HCT116 (cell line): ENCODE data around the gene MTA3. TPM values are rescaled to one million over a fixed set of nuclear protein-coding genes. Genes with fewer than 3 reads are reported as not detected.
A peak's percentile ranks its signal among the peaks of the same experiment; 100 is the strongest.

Source experiments
- ATAC-seq: fragments of 200-7000 bp; cut with Tn5 transposase; 2 replicates; pipeline ENCODE4 v1.9.1; 2020; ENCODE audit warnings: mild to moderate bottlenecking, moderate library complexity
- BruUV-seq: library from RNA; stranded (reverse); fragments of 400-500 nt; replicated peaks from 2 replicates; lab custom pipeline; 2021; lab: Mats Ljungman, UMichigan
- CTCF ChIA-PET: fragments of 300-600 bp; sonication (Branson Sonifier 250); formaldehyde crosslinking; loops from one replicate; lab custom pipeline; 2021; ENCODE audit warnings: antibody characterized with exemption; lab: Charles Lee
- POLR2A ChIA-PET: fragments of 300-600, 350-600 bp; sonication (Branson Sonifier 250); formaldehyde crosslinking; loops from one replicate; lab custom pipeline; 2021; ENCODE audit warnings: antibody characterized with exemption; lab: Charles Lee
- RAD21 ChIA-PET, 2 experiments: fragments of 300-600 bp; sonication (Branson Sonifier 250); formaldehyde crosslinking; loops; one replicate each; lab custom pipeline; 2023; ENCODE audit warnings: low total read pairs in 2 of 2; ENCODE audit not compliant: uncharacterized antibody in 2 of 2, unreplicated experiment in 2 of 2, low non-redundant PET in 1 of 2; lab: Charles Lee
- DNase-seq: peaks from one replicate; pipeline ENCODE4 v3.0.0-alpha.2; 2010; ENCODE audit warnings: low read depth, low spot score
- H2AFZ ChIP-seq: fragments of 200-600 bp; shearing (Covaris generic), sonication (generic); 2 replicates; pipeline ENCODE4 v1.6.1; 2017; ENCODE audit warnings: low read depth, mixed run types, mixed read lengths, antibody characterized with exemption, low read length; ENCODE audit not compliant: poor library complexity, severe bottlenecking
- H3K27ac ChIP-seq: 2 replicates; pipeline ENCODE4 v1.5.1; 2012; ENCODE audit warnings: low read depth, low read length
- H3K27me3 ChIP-seq: fragments of 200-600 bp; sonication (generic); 2 replicates; pipeline ENCODE4 v1.6.1; 2016; ENCODE audit warnings: mixed run types, low read length, mixed read lengths; ENCODE audit not compliant: insufficient read depth
- H3K36me3 ChIP-seq, 2 experiments: fragments of 200-500 bp in 1 of 2; fragments of 200-600 bp in 1 of 2; sonication (Bioruptor generic) in 1 of 2; sonication (generic) in 1 of 2; 2 replicates each; pipeline versions ENCODE4 v1.5.1 to v1.6.1; 2014 to 2016; ENCODE audit warnings: low read length in 2 of 2, inconsistent platforms in 1 of 2, mixed read lengths in 1 of 2, mixed run types in 1 of 2; ENCODE audit not compliant: insufficient read depth in 2 of 2, control insufficient read depth in 1 of 2
- H3K4me1 ChIP-seq, 2 experiments: fragments of 200-600 bp in 1 of 2; sonication (generic) in 1 of 2; 2 replicates each; pipeline versions ENCODE4 v1.5.1 to v1.6.1; 2012 to 2017; ENCODE audit warnings: low read length in 2 of 2, inconsistent platforms in 1 of 2, mild to moderate bottlenecking in 1 of 2, mixed read lengths in 1 of 2, mixed run types in 1 of 2, moderate library complexity in 1 of 2; ENCODE audit not compliant: insufficient read depth in 2 of 2, control insufficient read depth in 1 of 2
- H3K4me2 ChIP-seq: fragments of 200-600 bp; sonication (generic); 2 replicates; pipeline ENCODE4 v1.6.1; 2017; ENCODE audit warnings: mixed run types, low read length, mixed read lengths
- H3K4me3 ChIP-seq, 2 experiments: fragments of 200-600 bp in 1 of 2; sonication (generic) in 1 of 2; replicated peaks in 1 of 2; 2 replicates each; pipeline ENCODE4 v1.5.1; 2011 to 2016; ENCODE audit warnings: low read length in 2 of 2, control low read depth in 1 of 2, low read depth in 1 of 2, mild to moderate bottlenecking in 1 of 2, mixed read lengths in 1 of 2, mixed run types in 1 of 2
- H3K79me2 ChIP-seq: fragments of 200-600 bp; sonication (generic); 2 replicates; pipeline ENCODE4 v1.6.1; 2017; ENCODE audit warnings: mild to moderate bottlenecking, mixed run types, low read length, moderate library complexity, mixed read lengths; ENCODE audit not compliant: insufficient read depth
- H3K9ac ChIP-seq: fragments of 200-600 bp; sonication (generic); 2 replicates; pipeline ENCODE4 v1.6.1; 2016; ENCODE audit warnings: low read length, mixed read lengths
- H3K9me2 ChIP-seq: fragments of 200-600 bp; sonication (generic), shearing (Covaris generic); 2 replicates; pipeline ENCODE4 v1.6.1; 2017; ENCODE audit warnings: mixed run types, mild to moderate bottlenecking, moderate library complexity; ENCODE audit not compliant: insufficient read depth
- H3K9me3 ChIP-seq, 2 experiments: fragments of 200-500 bp in 1 of 2; fragments of 200-600 bp in 1 of 2; sonication (Bioruptor generic) in 1 of 2; sonication (generic) in 1 of 2; 2 replicates each; pipeline ENCODE4 v1.6.1; 2014 to 2017; ENCODE audit warnings: low read length in 2 of 2, mixed read lengths in 2 of 2, inconsistent platforms in 1 of 2, low read depth in 1 of 2, mild to moderate bottlenecking in 1 of 2, mixed run types in 1 of 2, moderate library complexity in 1 of 2; ENCODE audit not compliant: control insufficient read depth in 1 of 2, insufficient read depth in 1 of 2
- H4K20me1 ChIP-seq: fragments of 200-600 bp; sonication (generic), shearing (Covaris generic); 2 replicates; pipeline ENCODE4 v1.6.1; 2017; ENCODE audit warnings: mixed run types, mild to moderate bottlenecking, moderate library complexity; ENCODE audit not compliant: insufficient read depth
- CBX3 ChIP-seq: IDR thresholded peaks from 2 replicates; pipeline ENCODE4 v1.6.1; 2012; ENCODE audit warnings: low read depth
- CTCF ChIP-seq, 3 experiments: fragments of 200-600 bp in 1 of 3; sonication (generic) in 1 of 3; IDR thresholded peaks in 2 of 3; conservative IDR thresholded peaks in 1 of 3; 2 replicates each; pipeline ENCODE4 v1.5.1; 2012 to 2017; ENCODE audit warnings: low read depth in 2 of 3, low read length in 2 of 3, antibody characterized with exemption in 1 of 3, borderline replicate concordance in 1 of 3, control low read depth in 1 of 3, mild to moderate bottlenecking in 1 of 3, mixed read lengths in 1 of 3, mixed run types in 1 of 3, moderate library complexity in 1 of 3; ENCODE audit not compliant: insufficient read depth in 1 of 3
- ELF1 ChIP-seq: IDR thresholded peaks from 2 replicates; pipeline ENCODE4 v1.6.1; 2012; ENCODE audit warnings: low read depth, borderline replicate concordance
- RAD21 ChIP-seq: IDR thresholded peaks from 2 replicates; pipeline ENCODE4 v1.6.1; 2012; ENCODE audit warnings: low read depth, mild to moderate bottlenecking
- YY1 ChIP-seq: IDR thresholded peaks from 2 replicates; pipeline ENCODE4 v1.6.1; 2011; ENCODE audit warnings: low read length, low read depth, moderate library complexity, mild to moderate bottlenecking; ENCODE audit not compliant: insufficient replicate concordance; ENCODE audit errors: extremely low read depth
- intact Hi-C: fragments of 100-400 bp; cut with micrococcal nuclease; formaldehyde crosslinking; loops from 2 replicates; pipeline ENCODE4 v1.10.0; 2022
- total RNA-seq: library from RNA; stranded (reverse); gene quantifications from one replicate; pipeline ENCODE4 v1.2.1, GENCODE V29; 2021; ENCODE audit not compliant: unreplicated experiment

Gene MTA3
- total RNA-seq, 1 experiment from 2014 or later, result 46.3 TPM

DNA sequence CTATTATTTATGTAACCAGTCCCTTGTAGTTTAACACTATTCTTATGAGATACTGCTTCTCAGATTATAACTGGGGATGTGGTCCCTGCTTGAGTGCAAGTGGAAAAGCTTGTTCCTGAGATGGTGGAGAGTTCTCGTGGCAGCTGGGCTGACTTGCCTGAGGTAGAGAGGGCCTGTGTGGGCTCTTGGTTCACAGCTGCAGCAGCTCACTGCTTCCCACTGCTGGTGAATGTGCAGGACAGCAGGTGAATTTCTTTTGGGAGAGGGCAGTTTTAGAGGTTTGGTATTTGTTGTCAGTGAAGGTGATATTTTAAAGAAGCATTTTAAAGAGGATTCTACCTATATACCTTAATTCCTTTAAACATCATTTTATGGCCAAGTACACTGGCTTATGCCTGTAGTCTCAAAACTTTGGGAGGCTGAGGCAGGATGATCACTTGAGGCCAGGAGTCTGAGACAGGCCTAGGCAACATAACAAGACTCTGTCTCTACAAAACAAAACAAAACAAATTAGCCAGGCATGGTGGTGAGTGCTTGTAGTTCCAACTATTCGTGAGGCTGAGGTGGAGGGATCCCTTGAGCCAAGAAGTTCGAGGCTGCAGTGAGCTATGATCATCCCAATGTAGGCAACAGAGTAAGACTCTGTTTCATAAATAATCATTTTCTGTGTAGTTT, 94.8 kb downstream of the MTA3 start:
- peak; percentile 90 to 99 (median 98) for TF ChIP-seq CTCF (IDR thresholded peaks at IDR 0.05 in 2 of 3, conservative IDR thresholded peaks at IDR 0.05 in 1 of 3; ENCODE audit: borderline replicate concordance in 1 of 3, insufficient read depth in 1 of 3, low read depth in 2 of 3, low read length in 2 of 3)
- TF ChIP-seq YY1, result peak; percentile 4
- TF ChIP-seq ELF1, result no peak
- no peak for TF ChIP-seq CBX3
- TF ChIP-seq RAD21, result peak; percentile 92
- intact Hi-C loops, result loop anchor here (1.0 to 10.0 kb wide), 4 partner anchors 151 to 798 kb away; no protein-coding TSS in a partner anchor
- no peaks in the 10 kb centered on the region for H3K36me3 ChIP-seq

More for the DNA sequence above, 94.8 kb downstream of the MTA3 start:
- H3K27ac ChIP-seq, result no peak overlapping the region
- ChIA-PET RAD21 (interaction anchor here (0.6 to 0.7 kb wide), 2 partner anchors 185 to 851 kb away, joined by 3 to 4 read pairs; no protein-coding TSS in a partner anchor), CTCF (interaction anchor here (0.6 to 1.8 kb wide), 7 partner anchors 9 to 495 kb away, joined by 3 to 9 read pairs (median 5); no protein-coding TSS in a partner anchor), POLR2A (no interaction called here)
- no peak overlapping the region for H3K4me2 ChIP-seq
- no peaks in the 10 kb centered on the region for H3K79me2 ChIP-seq
- peak; percentile 46 for DNase-seq
- no peak overlapping the region for H3K4me3 ChIP-seq
- H3K9ac ChIP-seq, result no peak overlapping the region
- H4K20me1 ChIP-seq, result no peaks in the 10 kb centered on the region
- H3K9me3 ChIP-seq, result no peaks in the 10 kb centered on the region
- BruUV-seq, result no TSS peak
- peak; percentile 97 for ATAC-seq
- no peaks in the 10 kb centered on the region for H3K27me3 ChIP-seq
- H3K9me2 ChIP-seq, result no peaks in the 10 kb centered on the region
- H2AFZ ChIP-seq, result no peak overlapping the region
- H3K4me1 ChIP-seq, result no peaks in the 10 kb centered on the region
